Measurements from ENCODE around the gene AGRN. TPM values are rescaled to one million over a fixed set of nuclear protein-coding genes. Genes with fewer than 3 reads are reported as not detected.

The AGRN gene
- total RNA-seq, 4 donors from 2014 or later = 10.9 to 35.7 (median 20.6) TPM

GRCh38 chr1:1080122-1080757 is 60.3 kb downstream of the AGRN start:
- peaks cover 0 to 19% of the 10 kb centered on the region in 2 donors for H3K27me3 ChIP-seq
- no peak for DNase-seq (ENCODE audit: low spot score in 2 of 2)
- no peak overlapping the region for H3K27ac ChIP-seq

GRCh38 chr1:1080951-1081310 is 61.0 kb downstream of the AGRN start:
- peaks cover 0 to 48% (median 0%) of the 10 kb centered on the region in 3 donors for H3K36me3 ChIP-seq
- TF ChIP-seq POLR2A (IDR thresholded peaks at IDR 0.05) (no peak), EP300 (IDR thresholded peaks at IDR 0.05) (no peak), CTCF (IDR thresholded peaks at IDR 0.05) (no peak)

More at GRCh38 chr1:1080122-1080757, 60.3 kb downstream of the AGRN start:
- Histone ChIP-seq H3K4me3 (peak overlapping the region; percentile 4 to 41 (median 26)), H3K36me3 (peaks cover 0 to 41% (median 0%) of the 10 kb centered on the region in 3 donors), H3K9me3 (no peaks in the 10 kb centered on the region), H3K4me1 (peaks cover 0 to 17% (median 12%) of the 10 kb centered on the region in 4 donors)
- TF ChIP-seq CTCF (IDR thresholded peaks at IDR 0.05) (no peak), EP300 (IDR thresholded peaks at IDR 0.05) (no peak), POLR2A (IDR thresholded peaks at IDR 0.05) (no peak)
- WGBS, 2 donors = 2 to 6% methylated on average over 11 to 20 of the region's 23 CpGs

GRCh38 chr1:1081311-1082238 is 61.7 kb downstream of the AGRN start:
- WGBS, 2 donors = 90 to 92% methylated on average over 35 to 45 of the region's 52 CpGs
- no peak for DNase-seq (ENCODE audit: low spot score in 2 of 2)
- Histone ChIP-seq H3K27ac (no peak overlapping the region), H3K9me3 (no peaks in the 10 kb centered on the region), H3K4me1 (peaks cover 0 to 17% (median 12%) of the 10 kb centered on the region in 4 donors), H3K36me3 (peaks cover 0 to 54% (median 0%) of the 10 kb centered on the region in 3 donors), H3K4me3 (no peak overlapping the region), H3K27me3 (peaks cover 0 to 11% of the 10 kb centered on the region in 2 donors)
- TF ChIP-seq POLR2A (IDR thresholded peaks at IDR 0.05) (no peak), EP300 (IDR thresholded peaks at IDR 0.05) (no peak), CTCF (IDR thresholded peaks at IDR 0.05) (no peak)

More at GRCh38 chr1:1080951-1081310, 61.0 kb downstream of the AGRN start:
- Histone ChIP-seq H3K4me3 (no peak overlapping the region), H3K27me3 (peaks cover 0 to 12% of the 10 kb centered on the region in 2 donors), H3K4me1 (peaks cover 0 to 17% (median 12%) of the 10 kb centered on the region in 4 donors), H3K9me3 (no peaks in the 10 kb centered on the region), H3K27ac (no peak overlapping the region)
- DNase-seq (ENCODE audit: low spot score in 2 of 2) = no peak
- 38 to 46% methylated on average over 7 to 8 of the region's 9 CpGs for WGBS, 2 donors

GRCh38 chr1:1082239-1082775 is 62.4 kb downstream of the AGRN start:
- H3K9me3 ChIP-seq = no peaks in the 10 kb centered on the region
- peaks cover 0 to 62% (median 0%) of the 10 kb centered on the region in 3 donors for H3K36me3 ChIP-seq
- H3K27me3 ChIP-seq = peaks cover 0 to 11% of the 10 kb centered on the region in 2 donors
- TF ChIP-seq CTCF (IDR thresholded peaks at IDR 0.05) = no peak
- no peak for TF ChIP-seq POLR2A (IDR thresholded peaks at IDR 0.05)
- no peak for TF ChIP-seq EP300 (IDR thresholded peaks at IDR 0.05)
- H3K27ac ChIP-seq = no peak overlapping the region
- no peak for DNase-seq (ENCODE audit: low spot score in 2 of 2)
- peaks cover 0 to 17% (median 12%) of the 10 kb centered on the region in 4 donors for H3K4me1 ChIP-seq
- H3K4me3 ChIP-seq = no peak overlapping the region
- 90 to 92% methylated on average over 23 to 25 of the region's 27 CpGs for WGBS, 2 donors
